ENCODE data around the gene REEP1.

GRCh38 chr2:86211033-86211795, 126.2 kb downstream of the REEP1 start:
- TF ChIP-seq THAP7 (CRISPR knock-in tag; IDR thresholded peaks at IDR 0.05): no peak
- TF ChIP-seq ELF1 (CRISPR knock-in tag; IDR thresholded peaks at IDR 0.05): no peak
- no peak for TF ChIP-seq PPARG (CRISPR knock-in tag; conservative IDR thresholded peaks at IDR 0.05)
- no peak for TF ChIP-seq IRF2 (CRISPR knock-in tag; IDR thresholded peaks at IDR 0.05)
- no peak for TF ChIP-seq LRRFIP1 (CRISPR knock-in tag; conservative IDR thresholded peaks at IDR 0.05)
- no peak for TF ChIP-seq ATF2 (CRISPR knock-in tag; IDR thresholded peaks at IDR 0.05)
- no peak for TF ChIP-seq FOXO4 (CRISPR knock-in tag; conservative IDR thresholded peaks at IDR 0.05)
- TF ChIP-seq MNT (IDR thresholded peaks at IDR 0.05): no peak
